GM19023 (cell line): Measurements from ENCODE around the gene BEST3.

Experiments
- ATAC-seq: cut with Tn5 transposase; IDR thresholded peaks from one replicate; pipeline ENCODE4 v1.9.1; 2021; ENCODE audit warnings: mild to moderate bottlenecking, moderate library complexity; ENCODE audit not compliant: unreplicated experiment

Gene BEST3

GRCh38 chr12:69655616-69656340, 43.3 kb downstream of the BEST3 start:
- ATAC-seq: no peak

GRCh38 chr12:69653703-69654102, 45.4 kb downstream of the BEST3 start:
- ATAC-seq: no peak

- ATAC-seq: no peak
Measured at GRCh38 chr12:69651922-69652321, 47.2 kb downstream of the BEST3 start.

GRCh38 chr12:69649529-69649928, 49.6 kb downstream of the BEST3 start:
- no peak for ATAC-seq

GRCh38 chr12:69648476-69648875, 50.6 kb downstream of the BEST3 start:
- no peak for ATAC-seq

- no peak for ATAC-seq
Measured at GRCh38 chr12:69647178-69647577, 51.9 kb downstream of the BEST3 start.

- ATAC-seq: no peak
Measured at GRCh38 chr12:69645031-69645430, 54.1 kb downstream of the BEST3 start.

GRCh38 chr12:69644511-69644910, 54.6 kb downstream of the BEST3 start:
- no peak for ATAC-seq

- ATAC-seq: no peak
Measured at GRCh38 chr12:69642531-69642930, 56.6 kb downstream of the BEST3 start.

GRCh38 chr12:69641546-69641945, 57.6 kb downstream of the BEST3 start:
- ATAC-seq: no peak

GRCh38 chr12:69639400-69640016, 59.6 kb downstream of the BEST3 start:
- peak; percentile 85 for ATAC-seq

GRCh38 chr12:69633061-69633460, 66.0 kb downstream of the BEST3 start:
- ATAC-seq: no peak

- no peak for ATAC-seq
Measured at GRCh38 chr12:69630191-69630590, 68.9 kb downstream of the BEST3 start.

GRCh38 chr12:69627501-69627900, 71.6 kb downstream of the BEST3 start:
- ATAC-seq: no peak

GRCh38 chr12:69623970-69624369, 75.1 kb downstream of the BEST3 start:
- no peak for ATAC-seq

- no peak for ATAC-seq
Measured at GRCh38 chr12:69621551-69621950, 77.6 kb downstream of the BEST3 start.

- no peak for ATAC-seq
Measured at GRCh38 chr12:69620921-69621320, 78.2 kb downstream of the BEST3 start.

GRCh38 chr12:69620077-69620476, 79.0 kb downstream of the BEST3 start:
- ATAC-seq: no peak

GRCh38 chr12:69619050-69619449, 80.1 kb downstream of the BEST3 start:
- no peak for ATAC-seq

- ATAC-seq: no peak
Measured at GRCh38 chr12:69616025-69616424, 83.1 kb downstream of the BEST3 start.

GRCh38 chr12:69613351-69613750, 85.8 kb downstream of the BEST3 start:
- ATAC-seq: no peak

- ATAC-seq: no peak
Measured at GRCh38 chr12:69610729-69611128, 88.4 kb downstream of the BEST3 start, which contains the start of gene LRRC10. Gene LRRC10 (minus strand): TSS chr12:69610907. CDS start chr12:69610838, 69 bp downstream.

- ATAC-seq: no peak
Measured at GRCh38 chr12:69610126-69610525, 89.0 kb downstream of the BEST3 start.
